GM12872 (cell line): ENCODE results near the gene FNDC3A.

Experiments
- TF ChIP-seq, protein P1 (sequence below): IDR thresholded peaks from 3 replicates; pipeline ENCODE4 v1.5.1; 2011; ENCODE audit warnings: low read depth, mild to moderate bottlenecking, low read length, moderate library complexity; ENCODE audit not compliant: insufficient read depth

FNDC3A gene

DNA sequence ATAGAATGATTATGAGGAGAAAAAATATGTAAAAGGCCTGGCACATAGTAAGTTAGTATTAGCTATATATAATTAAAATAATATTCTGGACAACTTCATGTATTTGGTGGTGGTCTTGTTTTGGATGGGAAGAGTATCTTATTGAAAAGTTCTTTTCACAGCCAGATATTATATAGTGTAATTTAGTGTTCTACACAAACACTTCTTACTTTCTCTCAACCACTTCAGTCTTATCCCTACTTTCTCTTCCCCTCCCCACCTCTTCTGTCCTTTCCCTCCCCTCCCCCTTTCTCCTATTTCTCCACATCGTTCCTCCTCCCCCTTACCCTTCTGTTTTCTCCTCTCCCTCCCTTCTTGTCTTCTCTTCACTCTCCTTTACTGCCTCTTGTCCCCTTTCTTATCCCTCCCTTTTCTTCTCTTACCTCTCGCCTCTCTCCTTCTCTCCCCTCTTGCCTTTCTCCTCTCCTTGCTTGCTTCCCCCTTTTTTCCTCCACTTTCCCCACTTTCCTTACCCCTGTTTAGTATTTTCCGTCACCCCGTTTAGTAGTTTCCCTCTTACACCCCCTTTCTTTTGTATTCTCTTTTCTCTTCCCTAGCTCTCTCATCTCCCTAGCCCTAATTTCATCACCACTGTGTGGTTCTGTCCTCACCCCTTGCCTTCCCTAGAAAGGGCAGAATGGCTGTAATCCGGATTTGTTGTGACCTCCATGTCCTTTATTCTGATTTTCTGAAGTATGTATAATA is 137.2 kb downstream of the FNDC3A start:
- TF ChIP-seq, protein P1, sequence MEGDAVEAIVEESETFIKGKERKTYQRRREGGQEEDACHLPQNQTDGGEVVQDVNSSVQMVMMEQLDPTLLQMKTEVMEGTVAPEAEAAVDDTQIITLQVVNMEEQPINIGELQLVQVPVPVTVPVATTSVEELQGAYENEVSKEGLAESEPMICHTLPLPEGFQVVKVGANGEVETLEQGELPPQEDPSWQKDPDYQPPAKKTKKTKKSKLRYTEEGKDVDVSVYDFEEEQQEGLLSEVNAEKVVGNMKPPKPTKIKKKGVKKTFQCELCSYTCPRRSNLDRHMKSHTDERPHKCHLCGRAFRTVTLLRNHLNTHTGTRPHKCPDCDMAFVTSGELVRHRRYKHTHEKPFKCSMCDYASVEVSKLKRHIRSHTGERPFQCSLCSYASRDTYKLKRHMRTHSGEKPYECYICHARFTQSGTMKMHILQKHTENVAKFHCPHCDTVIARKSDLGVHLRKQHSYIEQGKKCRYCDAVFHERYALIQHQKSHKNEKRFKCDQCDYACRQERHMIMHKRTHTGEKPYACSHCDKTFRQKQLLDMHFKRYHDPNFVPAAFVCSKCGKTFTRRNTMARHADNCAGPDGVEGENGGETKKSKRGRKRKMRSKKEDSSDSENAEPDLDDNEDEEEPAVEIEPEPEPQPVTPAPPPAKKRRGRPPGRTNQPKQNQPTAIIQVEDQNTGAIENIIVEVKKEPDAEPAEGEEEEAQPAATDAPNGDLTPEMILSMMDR = no peak

DNA sequence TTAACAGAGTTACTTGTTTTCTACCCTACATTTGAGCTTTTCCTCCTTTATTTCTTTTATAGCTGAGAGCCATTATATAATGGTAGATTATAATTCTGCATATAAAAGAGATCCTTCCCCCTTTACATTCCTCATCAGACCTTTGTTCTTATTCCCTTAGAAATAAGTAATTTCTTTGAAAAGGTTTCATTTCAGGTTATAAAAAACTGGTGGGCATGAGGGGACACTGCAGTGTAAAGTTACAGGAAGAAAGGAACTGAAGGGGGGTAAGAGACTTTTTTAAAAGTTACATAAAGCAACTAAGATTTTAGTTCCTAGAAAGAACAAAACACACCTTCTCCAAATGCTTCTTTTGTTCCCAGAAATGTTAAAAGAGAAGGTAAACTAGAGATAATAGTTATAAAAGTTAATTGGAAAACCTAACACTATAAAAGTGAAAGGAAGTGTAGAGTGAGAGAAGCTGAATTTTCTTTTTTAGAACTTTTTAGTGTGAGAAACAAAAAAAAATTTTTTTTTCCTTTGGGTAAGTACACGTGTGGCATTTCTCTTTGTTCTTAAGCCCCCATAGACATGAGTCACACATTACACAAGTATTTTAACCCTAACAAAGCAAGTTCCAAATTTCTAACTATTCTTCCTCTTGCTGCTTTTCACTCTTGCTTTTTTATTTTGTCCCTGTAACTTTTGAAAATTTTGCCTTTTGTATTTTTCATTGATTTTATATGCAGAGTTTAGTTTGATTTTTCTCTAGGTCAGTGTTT is 138.0 kb downstream of the FNDC3A start:
- TF ChIP-seq, protein P1 = no peak

DNA sequence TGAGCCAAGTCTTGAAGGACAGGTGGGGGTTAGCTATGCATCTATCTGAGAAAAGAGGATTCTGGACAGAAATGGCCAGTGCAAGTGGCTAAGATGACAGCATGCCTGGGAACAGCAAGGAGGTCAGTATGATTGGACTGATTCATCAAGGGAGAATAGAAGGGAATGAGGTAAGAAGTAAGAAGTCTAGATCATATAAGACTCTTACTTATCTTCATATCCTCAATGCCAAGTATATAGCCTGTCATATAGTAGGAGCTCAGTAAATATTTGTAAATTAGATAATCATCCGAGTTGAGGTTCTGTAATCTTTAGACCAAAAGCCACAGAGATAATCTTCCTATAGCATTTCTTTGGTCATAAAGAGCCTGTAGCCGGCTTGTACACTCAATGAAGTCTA is 141.2 kb downstream of the FNDC3A start:
- TF ChIP-seq, protein P1 = no peak

DNA sequence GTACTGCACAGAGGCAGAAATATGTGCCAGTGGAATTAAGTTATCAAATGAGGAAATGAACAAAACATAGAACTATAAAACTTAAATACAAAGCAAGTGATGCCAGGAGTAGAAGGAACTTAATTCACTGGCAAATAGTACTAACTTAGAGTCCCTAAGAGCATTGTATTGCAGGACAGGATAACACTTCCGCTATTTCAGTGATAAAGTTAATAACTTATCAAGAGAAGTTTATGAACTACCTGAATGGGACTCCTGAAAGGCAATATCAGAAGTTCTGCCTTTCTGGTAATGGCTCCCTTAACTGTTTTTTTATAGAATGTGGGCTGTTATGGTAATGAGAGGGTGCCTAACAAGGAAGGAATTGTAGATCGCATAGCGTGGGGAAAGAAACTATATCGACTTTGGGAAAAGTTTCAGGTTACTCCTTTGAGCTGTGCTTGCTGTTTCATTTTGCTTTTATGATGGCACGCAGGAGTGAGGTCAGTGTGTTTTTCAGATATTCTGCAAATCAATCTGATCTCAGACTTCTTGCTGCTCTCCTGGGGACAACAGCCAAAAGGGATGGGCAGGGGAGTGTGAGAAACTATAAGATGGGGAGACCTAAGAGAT is 149.1 kb downstream of the FNDC3A start:
- TF ChIP-seq, protein P1 = no peak

DNA sequence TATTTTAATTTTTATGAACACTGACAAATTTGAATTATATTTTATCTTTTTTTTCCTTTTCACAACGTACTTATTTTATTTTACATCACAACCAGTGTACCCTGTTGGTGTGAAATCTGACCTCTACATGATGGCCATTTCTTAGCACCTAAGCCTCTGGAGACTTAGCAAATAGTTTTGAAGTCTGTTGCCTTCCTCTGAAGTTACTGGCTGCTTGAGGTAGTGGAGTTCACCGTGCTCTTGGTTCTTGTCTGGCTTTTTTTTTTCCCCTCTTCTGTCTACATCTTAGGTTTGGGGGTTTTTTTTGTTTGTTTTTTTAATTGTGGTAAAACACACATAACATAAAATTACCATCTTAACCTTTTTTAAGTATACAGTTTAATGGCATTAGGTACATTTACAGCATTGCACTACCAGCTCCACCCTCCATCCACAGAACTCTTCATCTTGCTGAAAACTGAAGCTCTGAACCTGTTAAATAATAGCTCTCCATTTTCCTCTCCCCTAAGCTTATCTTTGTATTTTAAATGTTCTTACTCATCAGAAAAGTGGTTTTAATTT is 150.3 kb downstream of the FNDC3A start:
- TF ChIP-seq, protein P1 = no peak

DNA sequence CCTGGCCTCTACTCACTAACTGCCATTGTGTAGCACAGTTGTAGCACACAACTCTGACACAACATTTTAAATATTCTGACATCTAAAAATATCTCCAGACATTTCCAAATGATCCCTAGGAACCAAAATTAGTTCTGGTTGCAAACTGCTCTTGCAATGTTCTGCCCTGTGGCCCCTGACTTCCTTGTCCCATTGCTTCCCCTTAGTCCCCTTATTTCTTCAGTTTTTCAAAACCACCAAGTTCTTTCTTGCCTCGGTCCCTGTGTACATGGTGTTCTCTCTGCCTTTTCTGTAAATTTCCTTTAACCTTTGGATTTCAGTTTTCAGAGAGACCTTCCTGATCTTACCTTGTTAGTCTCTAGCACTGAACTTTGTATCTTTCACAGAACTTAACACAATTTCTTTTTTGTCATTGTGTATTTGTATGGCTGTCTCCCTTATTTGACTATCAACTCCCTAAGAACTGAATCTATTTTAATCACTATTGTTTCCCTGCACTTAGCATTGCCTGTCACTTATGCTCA is 156.8 kb downstream of the FNDC3A start:
- TF ChIP-seq, protein P1 = no peak

DNA sequence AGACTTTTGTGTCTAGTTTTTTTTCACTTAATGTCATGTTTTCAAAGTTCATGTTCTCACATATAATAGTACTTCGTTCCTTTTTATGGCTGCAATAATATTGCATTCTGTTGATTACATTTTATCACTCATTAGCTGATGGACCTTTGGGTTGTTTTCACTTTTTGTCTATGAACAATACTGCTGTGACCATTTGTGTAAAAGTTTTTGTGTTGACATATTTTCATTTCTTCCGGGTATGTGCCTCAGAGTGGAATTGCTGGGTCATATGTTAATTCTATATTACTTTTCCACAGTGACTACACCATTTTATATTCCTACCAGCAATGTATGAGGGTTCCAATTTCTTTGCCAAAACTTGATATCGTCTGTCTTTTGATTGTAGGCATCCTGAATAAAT is 158.6 kb downstream of the FNDC3A start:
- TF ChIP-seq, protein P1 = no peak
